Loucy (cell line): ENCODE measurements around the gene NRG3.
"Not testable (repeated sequence)": the region's sequence is repeated elsewhere in the genome, so short reads cannot be mapped to it uniquely, and the experiment has no call there.

Experiments
- H2AFZ ChIP-seq: fragments of 200-600 bp; sonication (generic); 2 replicates; pipeline ENCODE4 v1.6.0; 2016; ENCODE audit warnings: antibody characterized with exemption, mild to moderate bottlenecking, low read length, moderate library complexity
- H3F3A ChIP-seq: fragments of 200-600 bp; 2 replicates; pipeline ENCODE4 v1.6.0; 2016; ENCODE audit warnings: antibody characterized with exemption, low read depth, mild to moderate bottlenecking
- H3K27me3 ChIP-seq: fragments of 200-600 bp; sonication (generic); 2 replicates; pipeline ENCODE4 v1.6.1; 2014; ENCODE audit warnings: low read length, mild to moderate bottlenecking; ENCODE audit not compliant: insufficient read depth, poor library complexity, severe bottlenecking
- H3K36me3 ChIP-seq: fragments of 200-600 bp; sonication (generic); 2 replicates; pipeline ENCODE4 v1.6.1; 2016; ENCODE audit warnings: low read length; ENCODE audit not compliant: insufficient read depth
- H3K4me1 ChIP-seq: fragments of 200-600 bp; sonication (generic); 2 replicates; pipeline ENCODE4 v1.5.1; 2014; ENCODE audit warnings: low read length, mild to moderate bottlenecking; ENCODE audit not compliant: insufficient read depth, poor library complexity, severe bottlenecking
- H3K4me2 ChIP-seq: fragments of 200-600 bp; sonication (generic); 2 replicates; pipeline ENCODE4 v1.6.0; 2014; ENCODE audit warnings: antibody characterized with exemption, low read length, low read depth, mild to moderate bottlenecking; ENCODE audit not compliant: poor library complexity, severe bottlenecking
- H3K4me3 ChIP-seq: fragments of 200-600 bp; sonication (generic); 2 replicates; pipeline ENCODE4 v1.5.1; 2014; ENCODE audit warnings: low read length, mild to moderate bottlenecking, mixed read lengths; ENCODE audit not compliant: poor library complexity, severe bottlenecking
- H3K79me2 ChIP-seq: fragments of 200-600 bp; sonication (generic); 2 replicates; pipeline ENCODE4 v1.6.1; 2014; ENCODE audit warnings: low read length; ENCODE audit not compliant: insufficient read depth
- H3K9ac ChIP-seq: fragments of 200-600 bp; sonication (generic); 2 replicates; pipeline ENCODE4 v1.6.0; 2014; ENCODE audit warnings: mild to moderate bottlenecking, low read depth, low read length, moderate library complexity; ENCODE audit not compliant: poor library complexity, severe bottlenecking
- H3K9me2 ChIP-seq: fragments of 200-600 bp; sonication (generic); replicated peaks from 2 replicates; pipeline ENCODE4 v1.6.1; 2016; ENCODE audit warnings: low read depth, low read length, mixed read lengths
- H3K9me3 ChIP-seq: fragments of 200-600 bp; sonication (generic); 2 replicates; pipeline ENCODE4 v1.6.1; 2014; ENCODE audit warnings: mild to moderate bottlenecking, antibody characterized with exemption, low read length, low read depth; ENCODE audit not compliant: insufficient read depth
- H4K20me1 ChIP-seq: fragments of 200-600 bp; sonication (generic); 2 replicates; pipeline ENCODE4 v1.6.0; 2014; ENCODE audit warnings: antibody characterized with exemption, low read length, mild to moderate bottlenecking; ENCODE audit not compliant: insufficient read depth, poor library complexity, severe bottlenecking
- EZH2phosphoT487 ChIP-seq: fragments of 200-600 bp; IDR thresholded peaks from 2 replicates; pipeline ENCODE4 v1.6.1; 2018; ENCODE audit warnings: antibody characterized with exemption, mild to moderate bottlenecking, moderate library complexity, borderline replicate concordance
- TF ChIP-seq, protein P1 (sequence below): fragments of 200-600 bp; sonication (generic); conservative IDR thresholded peaks from 2 replicates; pipeline ENCODE4 v1.5.1; 2014; ENCODE audit warnings: mild to moderate bottlenecking, antibody characterized with exemption, low read length

Gene NRG3

DNA sequence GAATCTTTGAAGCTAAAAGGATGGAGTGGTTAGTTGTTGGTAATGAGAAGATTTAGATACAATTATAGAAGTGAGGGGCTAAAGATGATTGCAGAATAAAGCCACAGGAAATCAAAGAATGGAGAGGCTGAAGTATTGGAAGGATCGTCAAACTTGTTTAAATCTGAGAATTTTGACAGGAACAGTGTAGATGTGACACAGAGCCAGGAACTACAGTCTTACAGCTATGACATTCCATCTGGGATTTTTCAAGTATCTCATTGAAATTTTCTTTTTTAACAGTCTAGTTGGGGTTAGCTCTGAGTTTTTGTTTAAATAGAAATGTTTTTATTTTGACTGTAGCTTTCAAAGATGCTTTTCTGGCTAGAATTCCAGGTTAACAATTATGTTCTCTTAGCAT, 181.4 kb downstream of the NRG3 start:
- no peaks in the 10 kb centered on the region for H4K20me1 ChIP-seq
- H3F3A ChIP-seq = no peaks in the 10 kb centered on the region
- no peaks in the 10 kb centered on the region for H3K9me2 ChIP-seq
- no peak overlapping the region for H3K4me3 ChIP-seq
- H3K4me2 ChIP-seq = no peak overlapping the region
- H3K4me1 ChIP-seq = no peaks in the 10 kb centered on the region
- no peak overlapping the region for H3K9ac ChIP-seq
- no peaks in the 10 kb centered on the region for H3K36me3 ChIP-seq
- no peak overlapping the region for H2AFZ ChIP-seq
- TF ChIP-seq, protein P1, sequence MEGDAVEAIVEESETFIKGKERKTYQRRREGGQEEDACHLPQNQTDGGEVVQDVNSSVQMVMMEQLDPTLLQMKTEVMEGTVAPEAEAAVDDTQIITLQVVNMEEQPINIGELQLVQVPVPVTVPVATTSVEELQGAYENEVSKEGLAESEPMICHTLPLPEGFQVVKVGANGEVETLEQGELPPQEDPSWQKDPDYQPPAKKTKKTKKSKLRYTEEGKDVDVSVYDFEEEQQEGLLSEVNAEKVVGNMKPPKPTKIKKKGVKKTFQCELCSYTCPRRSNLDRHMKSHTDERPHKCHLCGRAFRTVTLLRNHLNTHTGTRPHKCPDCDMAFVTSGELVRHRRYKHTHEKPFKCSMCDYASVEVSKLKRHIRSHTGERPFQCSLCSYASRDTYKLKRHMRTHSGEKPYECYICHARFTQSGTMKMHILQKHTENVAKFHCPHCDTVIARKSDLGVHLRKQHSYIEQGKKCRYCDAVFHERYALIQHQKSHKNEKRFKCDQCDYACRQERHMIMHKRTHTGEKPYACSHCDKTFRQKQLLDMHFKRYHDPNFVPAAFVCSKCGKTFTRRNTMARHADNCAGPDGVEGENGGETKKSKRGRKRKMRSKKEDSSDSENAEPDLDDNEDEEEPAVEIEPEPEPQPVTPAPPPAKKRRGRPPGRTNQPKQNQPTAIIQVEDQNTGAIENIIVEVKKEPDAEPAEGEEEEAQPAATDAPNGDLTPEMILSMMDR = no peak
- TF ChIP-seq EZH2phosphoT487 = no peak
- no peaks in the 10 kb centered on the region for H3K79me2 ChIP-seq
- no peaks in the 10 kb centered on the region for H3K27me3 ChIP-seq
- no peaks in the 10 kb centered on the region for H3K9me3 ChIP-seq

DNA sequence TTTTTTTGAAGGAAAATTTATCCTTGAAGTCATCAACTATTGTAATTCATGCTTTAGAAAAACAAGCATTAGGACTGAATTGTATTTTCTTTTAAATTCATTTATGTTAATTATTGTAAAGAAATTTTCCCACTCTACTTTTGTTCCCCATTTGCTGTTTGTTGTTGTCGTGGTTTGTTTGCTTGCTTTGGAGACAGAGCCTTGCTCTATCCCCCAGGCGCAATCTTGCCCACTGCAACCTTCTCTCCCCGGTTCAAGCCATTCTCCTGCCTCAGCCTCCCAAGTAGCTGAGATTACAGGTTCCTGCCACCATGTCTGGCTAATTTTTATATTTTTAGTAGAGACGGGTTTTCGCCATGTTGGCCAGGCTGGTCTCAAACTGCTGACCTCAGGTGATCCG, 192.2 kb downstream of the NRG3 start:
- not testable (repeated sequence) for H3K27me3 ChIP-seq, H3K9ac ChIP-seq, H3K4me3 ChIP-seq, H2AFZ ChIP-seq, H3K4me2 ChIP-seq, H3F3A ChIP-seq, H3K4me1 ChIP-seq, H4K20me1 ChIP-seq, H3K79me2 ChIP-seq, H3K9me3 ChIP-seq, H3K36me3 ChIP-seq, H3K9me2 ChIP-seq

DNA sequence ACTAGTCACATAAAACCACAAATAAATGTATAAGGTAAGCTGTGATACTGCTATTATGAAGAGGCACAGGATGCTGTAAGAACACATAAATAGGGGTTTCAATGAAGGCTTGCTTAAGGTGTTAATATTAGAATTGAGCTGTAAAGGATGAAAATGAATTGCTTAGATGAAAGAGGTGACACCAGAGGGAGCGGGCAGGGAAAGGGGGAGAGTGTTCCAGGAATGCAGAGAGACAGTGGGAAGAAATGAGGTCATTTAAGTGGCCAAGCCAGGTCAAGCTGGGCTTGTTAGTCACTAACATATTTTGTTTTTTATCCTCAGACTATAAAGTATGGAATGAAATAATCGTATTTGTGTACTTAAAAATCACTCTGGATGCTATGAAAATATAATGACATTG, 193.5 kb downstream of the NRG3 start:
- no peak overlapping the region for H2AFZ ChIP-seq
- H3K4me3 ChIP-seq = no peak overlapping the region
- H3K9ac ChIP-seq = no peak overlapping the region
- no peaks in the 10 kb centered on the region for H3K36me3 ChIP-seq
- H3K4me1 ChIP-seq = no peaks in the 10 kb centered on the region
- no peaks in the 10 kb centered on the region for H3K27me3 ChIP-seq
- TF ChIP-seq EZH2phosphoT487 = no peak
- TF ChIP-seq, protein P1 = no peak
- H4K20me1 ChIP-seq = no peaks in the 10 kb centered on the region
- H3F3A ChIP-seq = no peaks in the 10 kb centered on the region
- no peaks in the 10 kb centered on the region for H3K79me2 ChIP-seq
- H3K9me3 ChIP-seq = no peaks in the 10 kb centered on the region
- H3K9me2 ChIP-seq = no peaks in the 10 kb centered on the region
- H3K4me2 ChIP-seq = no peak overlapping the region

DNA sequence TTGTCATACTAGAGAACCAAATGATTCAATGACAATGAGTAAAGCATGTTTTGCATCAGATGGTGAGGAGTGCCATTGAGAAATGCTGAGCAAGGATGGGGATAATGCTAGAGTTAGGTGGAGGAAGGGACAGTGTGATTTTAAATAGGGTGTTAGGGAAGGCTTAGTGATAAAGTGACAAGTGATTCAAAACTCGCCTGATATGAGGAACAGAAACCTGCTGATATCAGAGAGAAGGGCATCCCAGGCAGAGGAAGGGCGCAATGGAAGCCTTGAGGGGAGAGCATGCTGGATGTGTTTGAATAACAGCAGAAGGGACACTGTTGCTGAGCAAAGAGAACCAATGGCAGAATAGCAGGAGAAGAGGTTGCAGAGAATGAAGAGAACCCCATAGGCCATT, 196.2 kb downstream of the NRG3 start:
- no peak overlapping the region for H3K4me2 ChIP-seq
- H3K9me3 ChIP-seq = no peaks in the 10 kb centered on the region
- no peaks in the 10 kb centered on the region for H3F3A ChIP-seq

More for the DNA sequence above, 196.2 kb downstream of the NRG3 start:
- Histone ChIP-seq H4K20me1 (no peaks in the 10 kb centered on the region), H3K27me3 (no peaks in the 10 kb centered on the region), H3K9me2 (no peaks in the 10 kb centered on the region), H3K4me1 (no peaks in the 10 kb centered on the region), H3K9ac (no peak overlapping the region), H3K36me3 (no peaks in the 10 kb centered on the region), H2AFZ (no peak overlapping the region), H3K79me2 (no peaks in the 10 kb centered on the region), H3K4me3 (no peak overlapping the region)
- TF ChIP-seq, protein P1 = no peak
- no peak for TF ChIP-seq EZH2phosphoT487
